Measurements from ENCODE around the gene CFAP65. TPM values are rescaled to one million over a fixed set of nuclear protein-coding genes. Genes with fewer than 3 reads are reported as not detected.

The CFAP65 gene
- total RNA-seq, 1 experiment from 2014 or later, result not detected

DNA sequence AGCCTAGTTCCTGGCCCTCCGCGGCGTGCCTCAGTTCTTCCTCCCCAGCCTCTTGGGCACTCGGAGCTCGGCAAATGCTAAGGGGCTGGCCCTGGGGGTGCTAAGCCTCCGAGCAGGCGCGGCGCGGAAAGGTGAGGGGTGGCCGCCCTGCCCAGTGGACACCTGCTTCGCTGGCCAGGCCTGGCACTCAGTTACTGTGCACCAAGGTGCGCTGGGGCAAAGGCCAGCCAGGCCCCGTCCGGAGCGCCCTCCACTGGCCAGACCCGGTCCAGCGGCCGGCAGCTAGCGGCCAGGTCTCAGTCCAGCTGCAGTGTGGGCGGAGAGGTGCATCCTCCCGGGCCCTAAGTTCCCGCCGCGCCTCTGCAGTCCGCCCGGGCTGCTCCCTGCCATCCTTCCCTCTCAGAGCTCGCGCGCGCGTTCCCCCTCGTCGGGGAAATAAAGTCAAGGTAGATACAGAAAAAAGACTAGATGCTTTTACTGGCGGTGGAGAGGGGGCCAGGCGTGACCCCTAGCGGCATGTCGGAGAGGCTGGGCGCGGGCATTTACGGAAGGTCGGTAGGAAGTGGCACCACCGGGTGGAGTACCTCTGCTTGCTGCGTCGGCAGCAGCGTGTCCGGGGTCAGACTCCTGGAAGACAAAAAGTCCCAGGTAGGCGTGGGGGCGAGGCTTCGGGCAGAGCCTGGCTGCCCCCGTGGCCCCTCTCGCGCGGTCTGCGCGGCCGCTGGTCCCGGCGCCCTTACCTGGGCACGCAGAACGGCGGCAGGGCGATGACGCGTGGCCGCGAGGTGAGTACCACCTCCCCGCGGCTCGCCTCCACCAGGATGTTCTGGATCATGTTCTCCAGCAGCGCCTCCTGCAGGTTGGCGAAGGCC is 38.7 kb downstream of the CFAP65 start:
- no peaks in the 10 kb centered on the region for H3K27me3 ChIP-seq (ENCODE audit: low read length)
- H4K20me1 ChIP-seq (ENCODE audit: insufficient read depth, low read depth, low read length), result no peaks in the 10 kb centered on the region
- no peaks in the 10 kb centered on the region for H3K4me1 ChIP-seq (ENCODE audit: low read length)
- H3K9me2 ChIP-seq (replicated peaks; ENCODE audit: insufficient read depth, low read length), result no peaks in the 10 kb centered on the region
- no peak overlapping the region for H3K4me2 ChIP-seq (ENCODE audit: low read depth, low read length, poor library complexity, severe bottlenecking)
- no peak overlapping the region for H3K27ac ChIP-seq (ENCODE audit: low read length)
- DNase-seq, result no peak
- no peaks in the 10 kb centered on the region for H3K9me3 ChIP-seq (ENCODE audit: low read length)
- H3K36me3 ChIP-seq (ENCODE audit: insufficient read depth, low read length), result no peaks in the 10 kb centered on the region
- H2AFZ ChIP-seq (ENCODE audit: low read length), result no peak overlapping the region
- H3K79me2 ChIP-seq (ENCODE audit: low read length), result no peaks in the 10 kb centered on the region
- no peak overlapping the region for H3K4me3 ChIP-seq (ENCODE audit: low read length)
- H3K9ac ChIP-seq (ENCODE audit: low read length), result no peak overlapping the region

- Histone ChIP-seq H3K4me2 (ENCODE audit: low read depth, low read length, poor library complexity, severe bottlenecking) (no peak overlapping the region), H3K27ac (ENCODE audit: low read length) (no peak overlapping the region), H3K36me3 (ENCODE audit: insufficient read depth, low read length) (no peaks in the 10 kb centered on the region), H3K79me2 (ENCODE audit: low read length) (no peaks in the 10 kb centered on the region), H3K27me3 (ENCODE audit: low read length) (no peaks in the 10 kb centered on the region), H3K9me2 (replicated peaks; ENCODE audit: insufficient read depth, low read length) (no peaks in the 10 kb centered on the region), H3K9me3 (ENCODE audit: low read length) (no peaks in the 10 kb centered on the region), H4K20me1 (ENCODE audit: insufficient read depth, low read depth, low read length) (no peaks in the 10 kb centered on the region), H3K9ac (ENCODE audit: low read length) (no peak overlapping the region), H3K4me1 (ENCODE audit: low read length) (no peaks in the 10 kb centered on the region), H2AFZ (ENCODE audit: low read length) (no peak overlapping the region), H3K4me3 (ENCODE audit: low read length) (no peak overlapping the region)
- DNase-seq, result no peak
Observed at GRCh38 chr2:219001577-219002394, 39.5 kb downstream of the CFAP65 start.

DNA sequence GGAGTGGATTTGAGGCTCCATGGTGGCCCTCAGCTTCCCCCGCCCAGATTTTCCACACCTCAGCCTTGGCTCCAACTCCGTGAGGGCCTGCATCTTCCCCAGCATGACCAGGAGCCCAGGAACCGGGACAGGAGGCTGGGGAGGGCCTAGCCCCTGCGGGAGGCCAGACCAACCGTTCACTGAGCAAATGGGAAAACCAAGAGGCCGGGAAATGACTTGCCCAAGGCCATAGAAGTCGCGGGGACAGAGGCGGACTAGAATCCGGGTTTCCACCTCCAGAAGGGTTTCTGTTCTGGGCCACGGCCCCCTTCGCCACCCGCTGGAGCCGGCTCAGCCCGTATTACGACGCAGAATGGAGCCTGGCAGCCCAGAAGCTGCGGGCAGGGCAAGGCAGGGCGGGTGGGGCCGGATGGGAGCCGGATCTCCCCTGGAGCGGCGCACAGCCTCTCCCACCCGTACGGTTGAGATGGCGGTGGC is 40.2 kb downstream of the CFAP65 start:
- no peak overlapping the region for H2AFZ ChIP-seq (ENCODE audit: low read length)
- no peak overlapping the region for H3K4me3 ChIP-seq (ENCODE audit: low read length)
- no peaks in the 10 kb centered on the region for H3K4me1 ChIP-seq (ENCODE audit: low read length)
- no peaks in the 10 kb centered on the region for H3K9me3 ChIP-seq (ENCODE audit: low read length)
- DNase-seq, result no peak
- no peaks in the 10 kb centered on the region for H3K27me3 ChIP-seq (ENCODE audit: low read length)
- no peaks in the 10 kb centered on the region for H3K36me3 ChIP-seq (ENCODE audit: insufficient read depth, low read length)
- H3K9ac ChIP-seq (ENCODE audit: low read length), result no peak overlapping the region
- H3K4me2 ChIP-seq (ENCODE audit: low read depth, low read length, poor library complexity, severe bottlenecking), result no peak overlapping the region
- H4K20me1 ChIP-seq (ENCODE audit: insufficient read depth, low read depth, low read length), result no peaks in the 10 kb centered on the region
- H3K79me2 ChIP-seq (ENCODE audit: low read length), result no peaks in the 10 kb centered on the region
- no peaks in the 10 kb centered on the region for H3K9me2 ChIP-seq (replicated peaks; ENCODE audit: insufficient read depth, low read length)
- H3K27ac ChIP-seq (ENCODE audit: low read length), result no peak overlapping the region

- Histone ChIP-seq H3K9ac (ENCODE audit: low read length) (no peak overlapping the region), H3K4me1 (ENCODE audit: low read length) (no peaks in the 10 kb centered on the region), H2AFZ (ENCODE audit: low read length) (no peak overlapping the region), H3K9me3 (ENCODE audit: low read length) (no peaks in the 10 kb centered on the region), H3K79me2 (ENCODE audit: low read length) (no peaks in the 10 kb centered on the region), H3K4me2 (ENCODE audit: low read depth, low read length, poor library complexity, severe bottlenecking) (no peak overlapping the region), H3K9me2 (replicated peaks; ENCODE audit: insufficient read depth, low read length) (no peaks in the 10 kb centered on the region), H4K20me1 (ENCODE audit: insufficient read depth, low read depth, low read length) (no peaks in the 10 kb centered on the region), H3K4me3 (ENCODE audit: low read length) (no peak overlapping the region), H3K36me3 (ENCODE audit: insufficient read depth, low read length) (no peaks in the 10 kb centered on the region), H3K27me3 (ENCODE audit: low read length) (no peaks in the 10 kb centered on the region), H3K27ac (ENCODE audit: low read length) (no peak overlapping the region)
- DNase-seq, result no peak
Observed at GRCh38 chr2:219000569-219000960, 40.8 kb downstream of the CFAP65 start.

DNA sequence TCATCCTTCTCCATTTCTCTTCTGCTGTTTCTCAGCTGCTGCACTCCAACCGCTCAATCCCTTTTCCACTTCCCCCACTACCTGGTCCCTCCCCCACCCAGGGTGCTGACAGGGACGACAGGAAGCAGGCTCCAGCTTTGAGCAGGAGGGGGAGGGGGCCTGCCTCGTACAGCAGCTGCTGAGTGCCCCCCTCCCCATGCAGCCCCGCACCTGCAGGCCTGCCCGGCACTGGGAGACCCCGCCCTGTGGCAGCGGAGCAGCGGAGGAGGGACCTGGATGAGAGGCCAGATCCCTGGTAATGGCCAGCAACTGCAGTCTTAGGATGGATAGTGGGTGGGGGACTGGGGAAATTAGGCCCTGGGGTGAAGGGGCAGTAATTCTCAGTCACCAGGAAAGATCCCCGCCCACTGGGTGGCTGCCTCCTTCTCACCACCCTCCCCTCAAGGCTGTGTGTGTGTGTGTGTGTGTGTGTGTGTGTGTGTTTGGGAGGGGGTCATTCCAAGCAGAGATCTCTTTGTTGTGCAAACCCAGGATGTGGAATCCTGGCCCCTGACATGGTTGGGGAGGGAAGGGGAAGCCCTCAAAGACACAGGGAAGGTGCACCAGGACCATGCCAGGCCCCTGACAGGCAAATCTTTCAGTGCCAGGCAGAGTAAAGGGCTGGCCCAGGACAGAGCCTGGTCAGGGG is 41.3 kb downstream of the CFAP65 start:
- H2AFZ ChIP-seq (ENCODE audit: low read length), result no peak overlapping the region
- no peak overlapping the region for H3K4me2 ChIP-seq (ENCODE audit: low read depth, low read length, poor library complexity, severe bottlenecking)
- no peaks in the 10 kb centered on the region for H3K36me3 ChIP-seq (ENCODE audit: insufficient read depth, low read length)
- DNase-seq, result no peak
- H3K9me2 ChIP-seq (replicated peaks; ENCODE audit: insufficient read depth, low read length), result no peaks in the 10 kb centered on the region
- no peak overlapping the region for H3K4me3 ChIP-seq (ENCODE audit: low read length)
- no peaks in the 10 kb centered on the region for H3K9me3 ChIP-seq (ENCODE audit: low read length)
- H4K20me1 ChIP-seq (ENCODE audit: insufficient read depth, low read depth, low read length), result no peaks in the 10 kb centered on the region
- no peaks in the 10 kb centered on the region for H3K79me2 ChIP-seq (ENCODE audit: low read length)
- H3K27me3 ChIP-seq (ENCODE audit: low read length), result no peaks in the 10 kb centered on the region
- H3K27ac ChIP-seq (ENCODE audit: low read length), result no peak overlapping the region
- H3K4me1 ChIP-seq (ENCODE audit: low read length), result no peaks in the 10 kb centered on the region
- no peak overlapping the region for H3K9ac ChIP-seq (ENCODE audit: low read length)

DNA sequence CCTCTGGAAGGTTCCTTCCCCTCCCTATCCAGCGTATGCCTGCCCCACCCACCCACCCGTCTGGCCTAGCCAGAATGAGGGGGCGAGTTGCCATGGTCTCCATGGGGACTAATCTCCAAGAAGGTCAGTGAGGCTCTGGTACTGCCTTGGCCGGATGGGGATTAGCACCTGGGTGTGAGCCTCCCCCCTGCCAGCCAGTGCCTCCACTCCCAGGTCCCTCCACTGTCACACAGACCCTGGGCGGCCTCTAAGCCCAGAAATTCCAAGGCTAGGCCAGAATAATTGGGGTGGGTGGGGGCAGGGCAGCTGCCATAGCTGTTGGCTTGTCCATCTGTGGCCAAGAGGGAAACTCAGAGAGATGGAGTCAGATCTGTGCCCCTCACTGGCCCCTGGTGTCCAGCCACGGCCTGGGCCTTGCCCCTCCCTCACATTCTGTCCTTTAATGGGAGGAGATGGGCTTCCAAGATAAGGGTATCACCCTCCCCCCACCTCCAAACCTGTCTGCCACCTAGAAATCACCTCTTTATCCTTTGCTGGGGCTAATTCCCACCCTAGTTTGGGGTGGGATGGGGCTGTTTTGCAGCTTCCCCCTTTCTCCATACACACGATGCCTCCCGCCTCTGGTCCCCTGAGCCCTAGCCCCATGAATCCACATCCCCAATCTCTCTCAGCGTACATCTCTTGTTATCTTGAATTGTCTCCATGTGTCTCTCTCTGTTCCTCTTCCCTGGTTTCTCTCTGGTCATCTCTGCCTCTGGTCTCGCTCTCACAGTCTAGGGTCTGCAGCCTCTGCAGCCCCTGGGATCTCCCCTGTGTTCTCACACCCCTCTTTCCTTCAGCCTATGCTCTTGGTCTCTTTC is 42.1 kb downstream of the CFAP65 start:
- H3K36me3 ChIP-seq (ENCODE audit: insufficient read depth, low read length), result no peaks in the 10 kb centered on the region
- H3K9ac ChIP-seq (ENCODE audit: low read length), result no peak overlapping the region
- no peak overlapping the region for H3K27ac ChIP-seq (ENCODE audit: low read length)
- no peaks in the 10 kb centered on the region for H4K20me1 ChIP-seq (ENCODE audit: insufficient read depth, low read depth, low read length)
- no peak overlapping the region for H2AFZ ChIP-seq (ENCODE audit: low read length)
- H3K27me3 ChIP-seq (ENCODE audit: low read length), result no peaks in the 10 kb centered on the region
- no peaks in the 10 kb centered on the region for H3K9me2 ChIP-seq (replicated peaks; ENCODE audit: insufficient read depth, low read length)
- no peaks in the 10 kb centered on the region for H3K9me3 ChIP-seq (ENCODE audit: low read length)
- H3K4me3 ChIP-seq (ENCODE audit: low read length), result no peak overlapping the region
- H3K79me2 ChIP-seq (ENCODE audit: low read length), result no peaks in the 10 kb centered on the region
- DNase-seq, result no peak
- no peaks in the 10 kb centered on the region for H3K4me1 ChIP-seq (ENCODE audit: low read length)
- no peak overlapping the region for H3K4me2 ChIP-seq (ENCODE audit: low read depth, low read length, poor library complexity, severe bottlenecking)

GRCh38 chr2:218998414-218999002 is 42.8 kb downstream of the CFAP65 start:
- Histone ChIP-seq H2AFZ (ENCODE audit: low read length) (no peak overlapping the region), H4K20me1 (ENCODE audit: insufficient read depth, low read depth, low read length) (no peaks in the 10 kb centered on the region), H3K4me3 (ENCODE audit: low read length) (no peak overlapping the region), H3K4me2 (ENCODE audit: low read depth, low read length, poor library complexity, severe bottlenecking) (no peak overlapping the region), H3K9ac (ENCODE audit: low read length) (no peak overlapping the region), H3K27me3 (ENCODE audit: low read length) (no peaks in the 10 kb centered on the region), H3K36me3 (ENCODE audit: insufficient read depth, low read length) (no peaks in the 10 kb centered on the region), H3K79me2 (ENCODE audit: low read length) (no peaks in the 10 kb centered on the region), H3K9me2 (replicated peaks; ENCODE audit: insufficient read depth, low read length) (no peaks in the 10 kb centered on the region), H3K27ac (ENCODE audit: low read length) (no peak overlapping the region), H3K4me1 (ENCODE audit: low read length) (no peaks in the 10 kb centered on the region), H3K9me3 (ENCODE audit: low read length) (no peaks in the 10 kb centered on the region)
- DNase-seq, result no peak
